ENCODE measurements around the gene CASQ2. TPM values are rescaled to one million over a fixed set of nuclear protein-coding genes. Genes with fewer than 3 reads are reported as not detected.

CASQ2 gene
- total and polyA plus RNA-seq, 2 of the 4 experiments (the other 2 are of a cell fraction), result not detected

GRCh38 chr1:115811140-115811828 is 42.8 kb upstream of the CASQ2 start:
- Histone ChIP-seq H3K4me2 (ENCODE audit: low read depth, low read length) (no peak overlapping the region), H3K4me3 (ENCODE audit: insufficient read depth, low read depth, low read length) (no peak overlapping the region), H2AK9ac (replicated peaks; ENCODE audit: low read depth, low read length, poor library complexity) (no peak overlapping the region), H2BK20ac (ENCODE audit: low read depth, low read length) (no peak overlapping the region), H3K36me3 (ENCODE audit: control insufficient read depth, insufficient read depth, low read length) (no peaks in the 10 kb centered on the region), H3K27ac (ENCODE audit: insufficient read depth, low read length) (no peak overlapping the region), H3K18ac (ENCODE audit: low read depth, low read length) (no peak overlapping the region), H3K9ac (ENCODE audit: low read depth, low read length) (no peak overlapping the region), H3K4ac (ENCODE audit: low read depth, low read length) (no peak overlapping the region), H2BK5ac (ENCODE audit: low read depth, low read length, poor library complexity, severe bottlenecking) (no peak overlapping the region), H3K56ac (ENCODE audit: extremely low read depth, insufficient read depth, low read length) (no peak overlapping the region), H4K20me1 (ENCODE audit: insufficient read depth, low read length) (no peaks in the 10 kb centered on the region), H2BK120ac (ENCODE audit: low read depth, low read length) (no peak overlapping the region), H3K9me3 (ENCODE audit: control insufficient read depth, insufficient read depth, low read length) (no peaks in the 10 kb centered on the region), H4K91ac (ENCODE audit: insufficient read depth, low read depth, low read length) (no peak overlapping the region), H3K79me1 (ENCODE audit: low read depth in 1 of 2, low read length in 2 of 2) (no peaks in the 10 kb centered on the region), H3K9me1 (ENCODE audit: insufficient read depth, low read length) (no peaks in the 10 kb centered on the region), H3K4me1 (ENCODE audit: control insufficient read depth, insufficient read depth, low read length) (no peaks in the 10 kb centered on the region), H3K23ac (ENCODE audit: low read depth, low read length) (no peak overlapping the region), H2AK5ac (ENCODE audit: low read depth, low read length) (no peak overlapping the region), H3K27me3 (ENCODE audit: control insufficient read depth, insufficient read depth, low read length) (peaks cover 4% of the 10 kb centered on the region), H2BK15ac (ENCODE audit: low read depth, low read length) (no peak overlapping the region), H4K8ac (ENCODE audit: low read depth in 2 of 2, low read length in 2 of 2) (no peak overlapping the region), H3K14ac (replicated peaks; ENCODE audit: low read depth, low read length) (no peak overlapping the region), H2AFZ (replicated peaks; ENCODE audit: low read length, poor library complexity) (no peak overlapping the region), H4K5ac (ENCODE audit: low read depth, low read length) (no peak overlapping the region)
- TF ChIP-seq MXI1 (IDR thresholded peaks at IDR 0.05; ENCODE audit: borderline replicate concordance, low read depth, low read length), result no peak
- no peak for TF ChIP-seq RFX5 (IDR thresholded peaks at IDR 0.05; ENCODE audit: low read depth, low read length)
- TF ChIP-seq BHLHE40 (IDR thresholded peaks at IDR 0.05; ENCODE audit: low read depth, low read length), result no peak
- no peak for TF ChIP-seq CEBPB (IDR thresholded peaks at IDR 0.05; ENCODE audit: low read depth, low read length)
- no peak for TF ChIP-seq RCOR1 (IDR thresholded peaks at IDR 0.05; ENCODE audit: insufficient replicate concordance, low read length)
- no peak for TF ChIP-seq SMC3 (IDR thresholded peaks at IDR 0.05; ENCODE audit: low read depth, low read length)
- TF ChIP-seq, protein P1, sequence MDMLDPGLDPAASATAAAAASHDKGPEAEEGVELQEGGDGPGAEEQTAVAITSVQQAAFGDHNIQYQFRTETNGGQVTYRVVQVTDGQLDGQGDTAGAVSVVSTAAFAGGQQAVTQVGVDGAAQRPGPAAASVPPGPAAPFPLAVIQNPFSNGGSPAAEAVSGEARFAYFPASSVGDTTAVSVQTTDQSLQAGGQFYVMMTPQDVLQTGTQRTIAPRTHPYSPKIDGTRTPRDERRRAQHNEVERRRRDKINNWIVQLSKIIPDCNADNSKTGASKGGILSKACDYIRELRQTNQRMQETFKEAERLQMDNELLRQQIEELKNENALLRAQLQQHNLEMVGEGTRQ (IDR thresholded peaks at IDR 0.05; ENCODE audit: low read depth, low read length), result no peak
- TF ChIP-seq POLR2A (IDR thresholded peaks at IDR 0.05; ENCODE audit: low read depth, low read length), result no peak
- TF ChIP-seq FOS (IDR thresholded peaks at IDR 0.05; ENCODE audit: low read depth, low read length), result no peak
- no peak for TF ChIP-seq RAD21 (IDR thresholded peaks at IDR 0.05; ENCODE audit: low read length)
- no peak for TF ChIP-seq MAFK (IDR thresholded peaks at IDR 0.05; ENCODE audit: low read depth, low read length)
- no peak for TF ChIP-seq MAZ (IDR thresholded peaks at IDR 0.05; ENCODE audit: borderline replicate concordance, low read depth, low read length)
- no peak for TF ChIP-seq NFE2L2 (IDR thresholded peaks at IDR 0.05; ENCODE audit: low read depth, low read length)
- no peak for TF ChIP-seq CHD1 (IDR thresholded peaks at IDR 0.05; ENCODE audit: low read depth, low read length)
- TF ChIP-seq ELK1 (IDR thresholded peaks at IDR 0.05; ENCODE audit: borderline replicate concordance, low read depth, low read length), result no peak
- no peak for TF ChIP-seq CTCF (conservative IDR thresholded peaks at IDR 0.05; ENCODE audit: low read depth, low read length)
- ChIA-PET CTCF (no interaction called here), POLR2A (ENCODE audit: unreplicated experiment) (no interaction called here)
- no peak for ATAC-seq (ENCODE audit: low read depth)
- no TSS peak for BruUV-seq (replicated peaks)
- dilution Hi-C loops (cut with HindIII; ENCODE audit: low sequenced_read_pairs, unreplicated experiment), result no loop called here
- no peak for DNase-seq
- in situ Hi-C loops (cut with MboI; ENCODE audit: low sequenced_read_pairs), result no loop called here
- intact Hi-C loops (cut with micrococcal nuclease), result no loop called here
- 33% methylated on average over 1 of the region's 3 CpGs; no CpG with 5 or more reads in 1 of the 2 experiments for WGBS, 2 experiments (ENCODE audit: extremely low coverage in 2 of 2, insufficient read length in 1 of 2)

Data from IMR-90 (cell line).